AG09319 (cell line): Measurements from ENCODE around the gene DDA1.
A peak's percentile ranks its signal among the peaks of the same experiment; 100 is the strongest.

Source experiments
- DNase-seq: peaks from one replicate; pipeline ENCODE4 v3.0.0-alpha.2; 2010; ENCODE audit warnings: low read depth; ENCODE audit errors: extremely low read depth
- TF ChIP-seq, protein P1 (sequence below): IDR thresholded peaks from 2 replicates; pipeline ENCODE4 v1.5.1; 2011; ENCODE audit warnings: low read depth, mild to moderate bottlenecking, inconsistent platforms, low read length, moderate library complexity

DDA1 gene

DNA sequence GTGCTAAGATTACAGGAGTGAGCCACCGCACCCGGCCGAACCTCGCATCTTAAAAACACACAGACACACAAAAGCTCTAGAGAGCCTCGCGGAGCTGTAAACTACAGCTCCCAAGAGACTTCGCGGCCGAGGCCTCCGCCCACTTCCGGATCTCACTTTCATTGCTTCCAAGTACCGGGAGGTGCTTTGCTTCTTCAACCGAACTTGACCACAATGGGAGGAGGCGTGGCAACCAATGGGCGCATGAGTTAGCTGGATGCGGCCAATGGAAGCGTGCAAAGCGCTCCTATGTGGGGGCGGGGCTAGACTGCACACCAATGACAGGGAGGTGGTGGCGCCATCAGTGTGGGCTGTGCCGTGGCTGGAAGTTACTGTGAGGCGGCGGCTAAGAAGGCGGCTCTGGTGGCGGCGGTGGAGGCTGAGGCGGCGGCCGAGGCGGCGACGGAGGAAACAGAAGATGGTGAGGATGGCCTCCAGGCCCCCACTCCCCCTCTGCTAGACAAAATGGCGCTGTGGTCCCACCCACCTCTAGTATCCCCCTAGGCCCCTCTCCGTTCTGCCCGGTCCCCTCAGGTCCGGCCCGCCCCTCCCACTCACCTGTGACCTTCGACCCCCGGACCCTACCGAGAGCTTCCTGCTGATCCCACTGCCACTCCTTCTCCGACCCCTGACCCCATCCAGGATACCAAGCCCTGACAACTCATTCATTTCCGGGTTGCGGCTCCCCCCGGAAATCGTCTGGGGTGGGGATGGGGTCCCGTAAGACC lies at the start of gene DDA1:
Gene DDA1 (plus strand): TSS at position 366 of the 767 bp plus-strand sequence. CDS start 92 bp downstream, at position 458.
- DNase-seq, result peak; percentile 99
- TF ChIP-seq, protein P1, sequence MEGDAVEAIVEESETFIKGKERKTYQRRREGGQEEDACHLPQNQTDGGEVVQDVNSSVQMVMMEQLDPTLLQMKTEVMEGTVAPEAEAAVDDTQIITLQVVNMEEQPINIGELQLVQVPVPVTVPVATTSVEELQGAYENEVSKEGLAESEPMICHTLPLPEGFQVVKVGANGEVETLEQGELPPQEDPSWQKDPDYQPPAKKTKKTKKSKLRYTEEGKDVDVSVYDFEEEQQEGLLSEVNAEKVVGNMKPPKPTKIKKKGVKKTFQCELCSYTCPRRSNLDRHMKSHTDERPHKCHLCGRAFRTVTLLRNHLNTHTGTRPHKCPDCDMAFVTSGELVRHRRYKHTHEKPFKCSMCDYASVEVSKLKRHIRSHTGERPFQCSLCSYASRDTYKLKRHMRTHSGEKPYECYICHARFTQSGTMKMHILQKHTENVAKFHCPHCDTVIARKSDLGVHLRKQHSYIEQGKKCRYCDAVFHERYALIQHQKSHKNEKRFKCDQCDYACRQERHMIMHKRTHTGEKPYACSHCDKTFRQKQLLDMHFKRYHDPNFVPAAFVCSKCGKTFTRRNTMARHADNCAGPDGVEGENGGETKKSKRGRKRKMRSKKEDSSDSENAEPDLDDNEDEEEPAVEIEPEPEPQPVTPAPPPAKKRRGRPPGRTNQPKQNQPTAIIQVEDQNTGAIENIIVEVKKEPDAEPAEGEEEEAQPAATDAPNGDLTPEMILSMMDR, result no peak

DNA sequence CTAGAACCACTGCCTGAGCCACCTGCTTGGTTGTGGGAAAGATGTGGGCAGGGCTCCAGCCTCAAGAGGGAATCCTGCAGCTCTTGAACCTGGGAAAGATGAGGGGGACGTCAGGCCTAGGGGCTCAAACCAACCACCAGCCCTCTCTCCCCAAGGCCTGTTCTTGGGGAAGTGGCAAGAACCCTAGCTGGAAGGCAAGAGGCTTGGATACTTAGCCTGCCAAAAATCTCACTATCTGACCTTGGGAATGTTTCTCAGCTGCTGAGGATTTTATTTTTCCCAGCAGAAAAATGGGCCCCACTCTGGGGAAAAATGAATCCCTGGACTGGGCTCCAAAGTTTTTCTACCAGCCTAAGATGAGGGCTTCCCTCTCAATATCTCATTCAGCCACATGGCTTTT lies 49.4 kb upstream of the DDA1 start:
- DNase-seq, result no peak
- TF ChIP-seq, protein P1, result no peak

DNA sequence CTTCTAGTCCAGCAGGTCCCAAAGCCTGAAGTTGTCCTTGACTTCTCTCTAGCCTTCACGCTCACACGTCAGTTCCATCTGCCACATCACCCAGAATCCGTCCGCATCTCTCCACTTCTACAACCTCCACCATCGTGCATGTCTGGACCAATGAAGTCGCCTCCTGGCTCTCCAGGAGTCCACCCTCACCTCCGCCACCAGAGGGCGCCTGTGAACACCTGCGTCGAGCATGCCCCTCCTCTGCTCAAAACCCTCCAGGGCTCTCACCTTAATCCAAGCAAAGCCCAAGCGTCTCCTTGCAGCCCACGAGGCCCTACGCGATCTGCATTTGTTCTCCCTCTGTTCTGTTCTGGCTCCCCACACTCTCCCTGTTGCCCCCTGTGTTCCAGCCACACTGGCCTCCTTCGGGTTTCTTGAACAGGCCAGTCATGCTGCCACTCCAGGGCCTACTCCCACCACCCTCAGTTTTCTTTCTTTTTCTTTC lies 48.5 kb upstream of the DDA1 start:
- TF ChIP-seq, protein P1, result peak; percentile 93
- DNase-seq, result no peak

DNA sequence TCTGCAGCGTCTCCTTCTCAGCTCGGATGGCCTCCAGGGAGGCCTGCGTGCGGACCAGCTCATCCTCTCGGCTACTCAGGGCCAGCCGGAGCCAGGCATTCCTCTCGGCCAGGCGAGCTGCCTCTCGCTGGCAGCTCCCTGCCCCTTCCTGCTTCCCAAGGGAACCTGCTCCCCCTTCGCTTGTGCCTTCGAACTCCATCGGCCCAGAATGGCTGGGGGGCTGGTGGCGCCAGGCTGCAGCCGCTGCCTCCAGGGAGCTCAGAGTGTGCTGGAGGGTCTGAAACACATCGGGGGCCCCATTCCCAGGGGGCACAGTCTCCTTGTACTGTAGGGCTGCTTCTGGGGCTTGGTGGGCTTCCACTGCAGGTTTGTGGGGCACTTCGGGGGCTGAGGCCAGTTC lies 46.8 kb upstream of the DDA1 start:
- no peak for DNase-seq
- TF ChIP-seq, protein P1, result no peak

DNA sequence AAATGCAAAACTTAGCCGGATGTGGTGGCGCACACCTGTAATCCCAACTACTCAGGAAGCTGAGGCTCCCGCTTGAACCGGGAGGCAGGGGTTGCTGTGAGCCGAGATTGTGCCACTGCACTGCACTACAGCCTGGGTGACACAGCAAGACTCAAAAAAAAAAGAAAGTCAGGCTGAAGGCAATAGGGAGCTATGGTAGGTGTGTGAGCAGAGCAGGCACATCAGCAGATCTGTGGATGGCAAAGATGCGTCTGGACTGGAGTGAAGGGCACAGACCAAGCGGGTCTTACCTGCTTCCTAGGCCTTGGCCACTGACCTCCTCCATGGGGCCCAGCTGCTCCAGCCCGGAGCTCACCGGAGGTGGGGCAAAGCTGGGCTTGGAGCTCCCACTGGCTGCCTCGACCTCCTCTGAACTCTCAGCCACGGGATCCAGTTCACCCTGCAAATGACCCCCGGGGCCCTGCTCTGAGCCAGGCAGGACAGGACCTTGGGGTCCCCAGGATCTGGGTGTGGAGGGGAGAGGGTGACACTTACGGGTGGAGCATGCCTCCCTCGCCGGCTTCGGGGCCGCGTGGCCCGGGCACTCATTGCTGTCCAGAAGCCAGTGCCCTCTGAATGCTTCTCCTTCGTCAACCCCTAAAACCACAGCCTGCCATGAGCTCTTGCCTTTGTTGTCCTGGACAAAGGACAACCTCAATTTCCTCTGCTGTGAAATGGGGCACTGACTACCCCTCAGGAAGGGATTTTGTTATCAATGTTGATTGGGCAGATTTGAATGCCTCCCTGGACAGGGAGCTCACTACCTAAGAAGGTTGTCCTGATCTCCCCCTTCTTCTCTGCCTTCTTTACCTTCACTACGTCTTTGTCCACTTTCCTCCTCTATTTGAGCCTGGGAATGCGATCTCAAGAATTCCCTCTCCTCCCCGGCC lies 45.4 kb upstream of the DDA1 start:
- TF ChIP-seq, protein P1, result no peak
- no peak for DNase-seq

DNA sequence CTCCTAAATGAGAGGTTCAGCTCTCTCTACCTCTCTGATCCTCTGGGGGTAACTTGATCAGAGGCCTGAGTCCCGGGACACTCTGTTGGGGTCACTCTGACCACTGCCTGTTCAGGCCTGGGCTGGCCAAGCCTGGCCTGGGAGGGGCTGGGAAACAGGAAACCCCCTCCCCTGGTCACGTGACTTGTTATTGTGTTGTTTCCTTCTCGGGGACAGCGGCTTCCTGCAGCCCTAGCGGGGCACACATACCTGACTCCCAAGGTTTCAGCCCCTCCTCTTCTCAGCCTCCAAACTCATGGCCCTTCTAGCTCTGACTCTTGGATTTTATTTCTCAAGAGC lies 44.8 kb upstream of the DDA1 start, which contains the start of gene USHBP1:
Gene USHBP1 (minus strand): TSS at position 105 of the 339 bp plus-strand sequence. CDS start 446 bp downstream, outside the sequence.
- DNase-seq, result no peak
- TF ChIP-seq, protein P1, result no peak

DNA sequence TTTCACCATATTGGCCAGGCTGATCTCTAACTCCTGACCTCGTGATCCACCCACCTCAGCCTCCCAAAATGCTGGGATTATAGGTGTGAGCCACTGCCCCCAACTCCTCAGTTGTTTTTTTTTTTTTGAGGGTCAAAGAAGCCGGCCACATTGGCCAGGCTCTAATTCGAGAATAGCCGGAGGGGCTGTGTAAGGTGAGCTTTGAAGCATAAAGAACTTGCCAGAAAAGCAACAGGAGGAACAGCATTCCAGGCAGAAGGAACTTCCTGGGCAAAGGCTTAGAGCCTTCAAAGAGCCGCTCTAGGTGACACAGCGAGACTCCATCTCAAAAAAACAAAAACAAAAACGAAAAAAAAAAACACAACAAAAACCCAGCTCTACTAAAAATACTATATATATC lies 43.3 kb upstream of the DDA1 start:
- TF ChIP-seq, protein P1, result no peak

More for the DNA sequence above, 43.3 kb upstream of the DDA1 start:
- DNase-seq, result no peak
